SK-N-SH (cell line): ENCODE data around the gene MTMR11. TPM values are rescaled to one million over a fixed set of nuclear protein-coding genes. Genes with fewer than 3 reads are reported as not detected.

Source experiments
- CTCF ChIA-PET: fragments of 300-600, 350-600 bp; formaldehyde crosslinking; extraction: SDS; loops from one replicate; lab custom pipeline; 2021; lab: Yijun Ruan, JAX
- POLR2A ChIA-PET: fragments of 350-600 bp; sonication (Branson Sonifier 250); formaldehyde crosslinking; extraction: SDS; loops from one replicate; lab custom pipeline; 2020; ENCODE audit warnings: antibody characterized with exemption, inconsistent platforms; lab: Yijun Ruan, JAX
- DNase-seq: peaks from one replicate; pipeline ENCODE4 v3.0.0; 2012
- H2AFZ ChIP-seq: fragments of 200-600 bp; sonication (generic); 2 replicates; pipeline ENCODE4 v1.8.1; 2016; ENCODE audit warnings: antibody characterized with exemption, mild to moderate bottlenecking, low read depth
- H3F3A ChIP-seq: fragments of 200-600 bp; sonication (generic); replicated peaks from 2 replicates; pipeline ENCODE3; 2016; ENCODE audit warnings: antibody characterized with exemption, mild to moderate bottlenecking; ENCODE audit not compliant: insufficient read depth
- H3K27ac ChIP-seq, 2 experiments: fragments of 200-500 bp in 1 of 2; fragments of 200-600 bp in 1 of 2; sonication (Bioruptor generic) in 1 of 2; sonication (generic), shearing (Covaris generic) in 1 of 2; 2 replicates each; pipeline versions ENCODE4 v1.5.1 to v1.6.1; 2014 to 2016; ENCODE audit warnings: low read depth in 2 of 2, inconsistent platforms in 1 of 2, low read length in 1 of 2, mild to moderate bottlenecking in 1 of 2, mixed read lengths in 1 of 2
- H3K27me3 ChIP-seq: fragments of 200-600 bp; sonication (generic), shearing (Covaris generic); 2 replicates; pipeline ENCODE4 v1.6.1; 2016; ENCODE audit warnings: mixed run types; ENCODE audit not compliant: insufficient read depth
- H3K36me3 ChIP-seq, 2 experiments: fragments of 200-500 bp in 1 of 2; fragments of 200-600 bp in 1 of 2; sonication (Bioruptor generic) in 1 of 2; sonication (generic) in 1 of 2; replicated peaks in 1 of 2; 2 replicates each; pipeline versions ENCODE3 to v1.5.1; 2014 to 2016; ENCODE audit warnings: low read length in 1 of 2, mild to moderate bottlenecking in 1 of 2; ENCODE audit not compliant: insufficient read depth in 2 of 2, control insufficient read depth in 1 of 2
- H3K4me1 ChIP-seq, 2 experiments: fragments of 200-500 bp in 1 of 2; fragments of 200-600 bp in 1 of 2; sonication (Bioruptor generic) in 1 of 2; sonication (generic), shearing (Covaris generic) in 1 of 2; 2 replicates each; pipeline versions ENCODE4 v1.5.1 to v1.6.1; 2014 to 2016; ENCODE audit warnings: low read depth in 1 of 2, low read length in 1 of 2, mixed run types in 1 of 2; ENCODE audit not compliant: insufficient read depth in 2 of 2, control insufficient read depth in 1 of 2
- H3K4me2 ChIP-seq: fragments of 200-600 bp; sonication (generic), shearing (Covaris generic); 2 replicates; pipeline ENCODE4 v1.6.1; 2017; ENCODE audit warnings: mixed run types
- H3K4me3 ChIP-seq, 2 experiments: fragments of 200-500 bp in 1 of 2; fragments of 200-600 bp in 1 of 2; sonication (Bioruptor generic) in 1 of 2; sonication (generic), shearing (Covaris generic) in 1 of 2; 2 replicates each; pipeline versions ENCODE4 v1.5.1 to v1.8.1; 2014 to 2016; ENCODE audit warnings: low read depth in 2 of 2, inconsistent platforms in 1 of 2, low read length in 1 of 2, mild to moderate bottlenecking in 1 of 2, mixed read lengths in 1 of 2, moderate library complexity in 1 of 2
- H3K79me2 ChIP-seq: fragments of 200-600 bp; sonication (generic); 2 replicates; pipeline ENCODE4 v1.8.1; 2017; ENCODE audit warnings: mild to moderate bottlenecking; ENCODE audit not compliant: insufficient read depth
- H3K9ac ChIP-seq: fragments of 200-600 bp; sonication (generic); 2 replicates; pipeline ENCODE4 v1.6.1; 2017; ENCODE audit warnings: mixed run types
- H3K9me2 ChIP-seq: fragments of 200-600 bp; sonication (generic); 2 replicates; pipeline ENCODE4 v1.6.1; 2017; ENCODE audit warnings: mixed run types
- H3K9me3 ChIP-seq: fragments of 200-600 bp; sonication (generic); 2 replicates; pipeline ENCODE4 v1.6.1; 2017; ENCODE audit warnings: mixed run types, mild to moderate bottlenecking, moderate library complexity
- H4K20me1 ChIP-seq: fragments of 200-600 bp; sonication (generic); 2 replicates; pipeline ENCODE4 v1.6.1; 2017; ENCODE audit warnings: mild to moderate bottlenecking, mixed run types; ENCODE audit not compliant: insufficient read depth
- CHD2 ChIP-seq: fragments of 150-350 bp; IDR thresholded peaks from 2 replicates; pipeline ENCODE4 v1.6.1; 2018; ENCODE audit warnings: low read length; ENCODE audit not compliant: partially characterized antibody
- ELF1 ChIP-seq: IDR thresholded peaks from 2 replicates; pipeline ENCODE4 v1.4.0; 2012
- EP300 ChIP-seq, 2 experiments: IDR thresholded peaks; 2 replicates each; pipeline versions ENCODE4 v1.4.0 to v1.6.1; 2012; ENCODE audit warnings: borderline replicate concordance in 1 of 2, low read depth in 1 of 2, low read length in 1 of 2
- EZH2phosphoT487 ChIP-seq: fragments of 200-600 bp; sonication (generic); IDR thresholded peaks from 2 replicates; pipeline ENCODE4 v1.6.1; 2017; ENCODE audit warnings: low read depth, mixed run types, mild to moderate bottlenecking, antibody characterized with exemption, moderate library complexity, borderline replicate concordance
- FOXM1 ChIP-seq: IDR thresholded peaks from 2 replicates; pipeline ENCODE4 v1.4.0; 2012; ENCODE audit warnings: low read depth, mild to moderate bottlenecking
- GABPA ChIP-seq: IDR thresholded peaks from 2 replicates; pipeline ENCODE4 v1.4.0; 2012; ENCODE audit warnings: low read depth, mild to moderate bottlenecking
- GATA2 ChIP-seq: sonication (generic); formaldehyde crosslinking; IDR thresholded peaks from 2 replicates; pipeline ENCODE4 v1.5.0; 2020; ENCODE audit warnings: mild to moderate bottlenecking, missing genetic modification reagents
- IRF3 ChIP-seq: fragments of 150-350 bp; IDR thresholded peaks from 2 replicates; pipeline ENCODE4 v1.6.1; 2016; ENCODE audit warnings: mild to moderate bottlenecking, low read depth, low read length
- MAX ChIP-seq: IDR thresholded peaks from 2 replicates; pipeline ENCODE4 v1.4.0; 2012; ENCODE audit warnings: low read depth
- MEF2A ChIP-seq: IDR thresholded peaks from 2 replicates; pipeline ENCODE4 v1.4.0; 2012; ENCODE audit warnings: low read depth, borderline replicate concordance
- POLR2AphosphoS5 ChIP-seq: IDR thresholded peaks from 2 replicates; pipeline ENCODE4 v1.6.1; 2012; ENCODE audit warnings: low read depth, low read length
- RAD21 ChIP-seq: IDR thresholded peaks from 2 replicates; pipeline ENCODE4 v1.6.1; 2012; ENCODE audit warnings: mild to moderate bottlenecking, low read length
- RCOR1 ChIP-seq: fragments of 150-350 bp; IDR thresholded peaks from 2 replicates; pipeline ENCODE4 v1.6.1; 2017; ENCODE audit warnings: antibody characterized with exemption, low read length
- REST ChIP-seq: IDR thresholded peaks from 2 replicates; pipeline ENCODE4 v1.6.1; 2012; ENCODE audit warnings: mild to moderate bottlenecking, low read depth, low read length, moderate library complexity
- RXRA ChIP-seq: IDR thresholded peaks from 2 replicates; pipeline ENCODE4 v1.4.0; 2012; ENCODE audit warnings: low read depth, mild to moderate bottlenecking, borderline replicate concordance
- SMC3 ChIP-seq: IDR thresholded peaks from 2 replicates; pipeline ENCODE4 v1.6.1; 2012; ENCODE audit warnings: low read depth, low read length, improper control_type of control experiment
- TCF12 ChIP-seq: IDR thresholded peaks from 2 replicates; pipeline ENCODE4 v1.4.0; 2012
- USF1 ChIP-seq: IDR thresholded peaks from 2 replicates; pipeline ENCODE4 v1.4.0; 2012; ENCODE audit warnings: low read depth, borderline replicate concordance
- WGBS: methylation state at CpG from one replicate; pipeline ENCODE4 v1.1.6; 2017; ENCODE audit warnings: low lambda C conversion rate; 5-methylcytosine and 5-hydroxymethylcytosine counted together
- polyA plus RNA-seq, 3 experiments: library from polyadenylated mRNA; depleted of rRNA; stranded (reverse); fragments of >200 nt; gene quantifications; 2 replicates each; pipeline ENCODE4 v1.2.3, GENCODE V29; 2012

MTMR11 gene
- polyA plus RNA-seq, 1 of the 3 experiments (the other 2 are of a cell fraction) = 9.4 TPM

GRCh38 chr1:149977345-149977744 lies 40.7 kb upstream of the MTMR11 start:
- Histone ChIP-seq H2AFZ (no peak overlapping the region), H3K27me3 (no peaks in the 10 kb centered on the region), H3K27ac (no peak overlapping the region), H3K79me2 (peaks cover 54% of the 10 kb centered on the region), H3K4me3 (no peak overlapping the region), H3F3A (peaks cover 8% of the 10 kb centered on the region), H3K9me3 (no peaks in the 10 kb centered on the region), H3K9me2 (no peaks in the 10 kb centered on the region), H3K4me1 (peaks cover 0 to 14% of the 10 kb centered on the region in 2 experiments; a peak in 3 of 4 replicates), H3K4me2 (no peak overlapping the region), H3K36me3 (peaks cover 16 to 30% of the 10 kb centered on the region in 2 experiments), H4K20me1 (peaks cover 33% of the 10 kb centered on the region), H3K9ac (no peak overlapping the region)
- ChIA-PET CTCF (no interaction called here), POLR2A (no interaction called here)
- 100% methylated on average over 3 of the region's 3 CpGs for WGBS
- DNase-seq = no peak
- TF ChIP-seq USF1 = no peak
- no peak for TF ChIP-seq EZH2phosphoT487
- no peak for TF ChIP-seq POLR2AphosphoS5
- TF ChIP-seq RCOR1 = no peak
- no peak for TF ChIP-seq RXRA
- no peak for TF ChIP-seq RAD21
- no peak for TF ChIP-seq TCF12
- TF ChIP-seq EP300 (IDR thresholded peaks at IDR 0.05; ENCODE audit: borderline replicate concordance in 1 of 2, low read depth in 1 of 2, low read length in 1 of 2) = no peak
- no peak for TF ChIP-seq MEF2A
- no peak for TF ChIP-seq CHD2
- no peak for TF ChIP-seq GATA2
- no peak for TF ChIP-seq FOXM1
- TF ChIP-seq GABPA = no peak
- no peak for TF ChIP-seq REST
- no peak for TF ChIP-seq ELF1
- no peak for TF ChIP-seq SMC3
- no peak for TF ChIP-seq IRF3
- no peak for TF ChIP-seq MAX
